CD14-positive monocyte (primary cell): ENCODE measurements around the gene UNG. TPM values are rescaled to one million over a fixed set of nuclear protein-coding genes. Genes with fewer than 3 reads are reported as not detected.

Source experiments
- DNase-seq, 3 donors: peaks; one replicate each; pipeline ENCODE4 v3.0.0-alpha.2; 2011 to 2022
- H2AFZ ChIP-seq: 2 replicates; pipeline ENCODE4 v1.6.0; 2012; ENCODE audit warnings: mild to moderate bottlenecking, low read depth, low read length, inconsistent platforms; ENCODE audit not compliant: insufficient read depth, poor library complexity, severe bottlenecking
- H3K27ac ChIP-seq, 2 donors: 1 replicate in 1 of 2; 2 replicates in 1 of 2; pipeline ENCODE4 v1.5.1; 2012 to 2013; ENCODE audit warnings: low read length in 2 of 2, control low read depth in 1 of 2, inconsistent platforms in 1 of 2, low read depth in 1 of 2, mild to moderate bottlenecking in 1 of 2
- H3K27me3 ChIP-seq, 2 donors: one replicate each; pipeline versions ENCODE4 v1.6.0 to v1.6.1; 2011 to 2013; ENCODE audit warnings: low read length in 2 of 2; ENCODE audit not compliant: control insufficient read depth in 2 of 2, insufficient read depth in 2 of 2
- H3K36me3 ChIP-seq, 2 donors: replicated peaks in 1 of 2; 1 replicate in 1 of 2; 2 replicates in 1 of 2; pipeline versions ENCODE4 v1.5.1 to v1.6.1; 2012 to 2013; ENCODE audit warnings: low read length in 2 of 2, control low read depth in 1 of 2, inconsistent platforms in 1 of 2, mild to moderate bottlenecking in 1 of 2; ENCODE audit not compliant: insufficient read depth in 2 of 2, control insufficient read depth in 1 of 2
- H3K4me1 ChIP-seq, 2 donors: 1 replicate in 1 of 2; 2 replicates in 1 of 2; pipeline versions ENCODE4 v1.5.1 to v1.6.1; 2012 to 2013; ENCODE audit warnings: low read length in 2 of 2, control low read depth in 1 of 2, inconsistent platforms in 1 of 2, mild to moderate bottlenecking in 1 of 2, moderate library complexity in 1 of 2; ENCODE audit not compliant: insufficient read depth in 2 of 2, control insufficient read depth in 1 of 2
- H3K4me2 ChIP-seq: replicated peaks from 2 replicates; pipeline ENCODE3; 2012; ENCODE audit warnings: low read length, moderate library complexity, mild to moderate bottlenecking; ENCODE audit not compliant: poor library complexity, severe bottlenecking; ENCODE audit errors: extremely low read depth
- H3K4me3 ChIP-seq, 3 experiments: fragments of 200-600 bp in 1 of 3; sonication (generic) in 1 of 3; replicated peaks in 1 of 3; 1 replicate in 2 of 3; 2 replicates in 1 of 3; pipeline ENCODE4 v1.5.1; 2011 to 2013; ENCODE audit warnings: low read length in 3 of 3, mild to moderate bottlenecking in 3 of 3, control low read depth in 2 of 3, low read depth in 2 of 3, inconsistent platforms in 1 of 3, moderate library complexity in 1 of 3
- H3K79me2 ChIP-seq: 2 replicates; pipeline ENCODE4 v1.6.0; 2012; ENCODE audit warnings: mild to moderate bottlenecking, control low read depth, inconsistent platforms, low read length, moderate library complexity; ENCODE audit not compliant: insufficient read depth
- H3K9ac ChIP-seq: 2 replicates; pipeline ENCODE4 v1.6.0; 2017; ENCODE audit warnings: low read length, mild to moderate bottlenecking; ENCODE audit not compliant: insufficient read depth, poor library complexity, severe bottlenecking
- H3K9me3 ChIP-seq, 2 donors: replicated peaks in 1 of 2; 1 replicate in 1 of 2; 2 replicates in 1 of 2; pipeline versions ENCODE4 v1.5.1 to v1.6.1; 2012 to 2013; ENCODE audit warnings: low read length in 2 of 2, control low read depth in 1 of 2; ENCODE audit not compliant: control insufficient read depth in 1 of 2, insufficient read depth in 1 of 2
- H4K20me1 ChIP-seq: 2 replicates; pipeline ENCODE4 v1.6.0; 2012; ENCODE audit warnings: mild to moderate bottlenecking, low read length, control low read depth, moderate library complexity; ENCODE audit not compliant: insufficient read depth
- H3K27ac Mint-ChIP-seq, 7 donors: one replicate each; pipeline ENCODE4 v1.8.0; 2020; ENCODE audit warnings: mild to moderate bottlenecking in 7 of 7, mixed read lengths in 7 of 7, moderate library complexity in 6 of 7, inconsistent platforms in 2 of 7
- H3K27me3 Mint-ChIP-seq, 3 donors: one replicate each; pipeline ENCODE4 v1.8.0; 2021 to 2022; ENCODE audit warnings: low read depth in 3 of 3, mild to moderate bottlenecking in 3 of 3, mixed read lengths in 3 of 3, moderate library complexity in 3 of 3, inconsistent platforms in 1 of 3
- H3K36me3 Mint-ChIP-seq, 2 donors: one replicate each; pipeline ENCODE4 v1.8.0; 2020; ENCODE audit warnings: mixed read lengths in 2 of 2, inconsistent platforms in 1 of 2, mild to moderate bottlenecking in 1 of 2
- H3K4me1 Mint-ChIP-seq: one replicate; pipeline ENCODE4 v1.8.0; 2020; ENCODE audit warnings: mild to moderate bottlenecking, mixed read lengths
- H3K4me3 Mint-ChIP-seq, 2 donors: one replicate each; pipeline ENCODE4 v1.8.0; 2020; ENCODE audit warnings: mild to moderate bottlenecking in 2 of 2, mixed read lengths in 2 of 2, moderate library complexity in 1 of 2
- H3K9me3 Mint-ChIP-seq, 7 donors: one replicate each; pipeline ENCODE4 v1.8.0; 2020 to 2022; ENCODE audit warnings: mixed read lengths in 7 of 7, mild to moderate bottlenecking in 6 of 7, moderate library complexity in 6 of 7, inconsistent platforms in 2 of 7
- WGBS: methylation state at CpG from one replicate; pipeline ENCODE4 v1.1.5; 2013; ENCODE audit warnings: missing lambda C conversion rate; ENCODE audit not compliant: insufficient coverage; 5-methylcytosine and 5-hydroxymethylcytosine counted together
- intact Hi-C, 2 donors: fragments of 100-400 bp; cut with micrococcal nuclease; formaldehyde crosslinking; loops; one replicate each; pipeline versions ENCODE4 v1.15.0 to v1.15.1; 2023
- polyA plus RNA-seq, 3 donors: library from polyadenylated mRNA; depleted of rRNA in 1 of 3; unstranded in 2 of 3; stranded (reverse) in 1 of 3; fragments of 300-500 nt in 2 of 3; fragments of >200 nt in 1 of 3; fragmentation: Illumina TruSeq in 2 of 3; gene quantifications; 1 replicate in 2 of 3; 2 replicates in 1 of 3; pipeline ENCODE4 v1.2.3, GENCODE V29; 2012 to 2021
- TF ChIP-seq, protein P1 (sequence below): fragments of 200-600 bp; IDR thresholded peaks from one replicate; pipeline ENCODE4 v1.8.0; 2022; ENCODE audit warnings: antibody characterized with exemption, mild to moderate bottlenecking

The UNG gene
- polyA plus RNA-seq, 3 donors = 1.1 to 2.1 (median 2.0) TPM

DNA sequence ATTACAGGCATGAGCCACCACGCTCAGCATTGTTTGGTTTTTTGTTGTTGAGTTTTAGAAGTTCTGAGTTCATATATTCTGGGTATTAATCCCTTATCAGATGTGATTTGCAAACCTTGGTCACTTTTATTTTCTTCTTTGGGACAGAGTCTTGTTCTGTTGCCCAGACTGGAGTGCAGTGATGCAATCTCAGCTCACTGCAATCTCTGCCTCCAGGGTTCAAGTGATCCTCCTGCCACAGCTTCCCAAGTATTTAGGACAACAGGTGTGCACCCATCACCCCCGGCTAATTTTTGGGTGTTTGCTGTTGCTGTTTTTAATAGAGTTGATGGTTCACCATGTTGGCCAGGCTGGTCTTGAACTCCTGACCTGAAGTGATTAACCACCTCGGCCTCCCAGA lies 33.3 kb upstream of the UNG start:
- peaks cover 0 to 2% (median 1%) of the 10 kb centered on the region in 3 donors for H3K27me3 Mint-ChIP-seq
- H3K27ac Mint-ChIP-seq = no peak overlapping the region
- Histone ChIP-seq H3K79me2 (no peaks in the 10 kb centered on the region), H4K20me1 (no peaks in the 10 kb centered on the region), H3K4me2 (no peak overlapping the region), H2AFZ (no peak overlapping the region), H3K4me1 (no peaks in the 10 kb centered on the region), H3K9ac (no peak overlapping the region), H3K36me3 (peaks cover 21 to 36% of the 10 kb centered on the region in 2 donors), H3K27ac (no peak overlapping the region), H3K9me3 (no peaks in the 10 kb centered on the region), H3K4me3 (no peak overlapping the region), H3K27me3 (no peaks in the 10 kb centered on the region)
- DNase-seq = no peak
- H3K9me3 Mint-ChIP-seq = peaks cover 0 to 4% (median 1%) of the 10 kb centered on the region in 7 donors
- TF ChIP-seq, protein P1, sequence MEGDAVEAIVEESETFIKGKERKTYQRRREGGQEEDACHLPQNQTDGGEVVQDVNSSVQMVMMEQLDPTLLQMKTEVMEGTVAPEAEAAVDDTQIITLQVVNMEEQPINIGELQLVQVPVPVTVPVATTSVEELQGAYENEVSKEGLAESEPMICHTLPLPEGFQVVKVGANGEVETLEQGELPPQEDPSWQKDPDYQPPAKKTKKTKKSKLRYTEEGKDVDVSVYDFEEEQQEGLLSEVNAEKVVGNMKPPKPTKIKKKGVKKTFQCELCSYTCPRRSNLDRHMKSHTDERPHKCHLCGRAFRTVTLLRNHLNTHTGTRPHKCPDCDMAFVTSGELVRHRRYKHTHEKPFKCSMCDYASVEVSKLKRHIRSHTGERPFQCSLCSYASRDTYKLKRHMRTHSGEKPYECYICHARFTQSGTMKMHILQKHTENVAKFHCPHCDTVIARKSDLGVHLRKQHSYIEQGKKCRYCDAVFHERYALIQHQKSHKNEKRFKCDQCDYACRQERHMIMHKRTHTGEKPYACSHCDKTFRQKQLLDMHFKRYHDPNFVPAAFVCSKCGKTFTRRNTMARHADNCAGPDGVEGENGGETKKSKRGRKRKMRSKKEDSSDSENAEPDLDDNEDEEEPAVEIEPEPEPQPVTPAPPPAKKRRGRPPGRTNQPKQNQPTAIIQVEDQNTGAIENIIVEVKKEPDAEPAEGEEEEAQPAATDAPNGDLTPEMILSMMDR = no peak
- H3K4me1 Mint-ChIP-seq = no peaks in the 10 kb centered on the region
- no peak overlapping the region for H3K4me3 Mint-ChIP-seq
- intact Hi-C loops = no loop called here
- 100% methylated on average over 1 of the region's 3 CpGs for WGBS
- H3K36me3 Mint-ChIP-seq = peaks cover 28 to 41% of the 10 kb centered on the region in 2 donors

DNA sequence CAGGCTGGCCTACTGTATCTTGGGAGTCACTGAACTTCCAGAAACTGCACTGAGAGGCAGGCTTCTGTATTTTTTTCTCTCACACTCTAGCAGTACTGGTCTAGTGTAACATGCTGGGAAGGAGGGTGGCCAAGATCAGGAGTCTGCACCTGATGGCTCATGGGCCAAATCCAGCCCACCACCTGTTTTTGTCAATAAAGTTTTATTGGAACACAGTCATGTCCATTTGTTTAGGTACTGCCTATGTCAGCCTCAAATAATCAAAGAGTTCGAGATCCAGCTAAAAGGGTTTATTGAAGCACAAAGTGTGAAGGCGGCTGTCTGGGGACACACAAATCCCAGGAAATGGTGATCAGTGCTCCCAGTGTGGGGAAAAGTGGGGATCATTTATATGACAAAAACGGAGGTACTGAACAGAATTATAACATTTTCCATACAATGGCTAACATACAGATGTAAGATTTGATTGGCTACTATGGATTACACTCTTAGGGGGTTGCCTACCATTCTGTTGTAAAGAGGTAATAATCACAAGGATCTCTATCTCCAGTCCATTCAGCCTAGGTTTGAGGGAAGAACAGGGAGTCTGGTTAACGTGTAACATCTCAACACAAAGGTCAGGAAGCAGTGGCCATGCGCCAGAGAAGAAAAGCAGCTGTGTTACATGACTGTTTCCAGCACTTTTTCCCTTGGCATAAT lies 32.1 kb upstream of the UNG start:
- H3K27me3 Mint-ChIP-seq = peaks cover 0 to 2% (median 1%) of the 10 kb centered on the region in 3 donors
- no peaks in the 10 kb centered on the region for H3K4me1 Mint-ChIP-seq
- no peak for DNase-seq
- no peak overlapping the region for H3K4me3 Mint-ChIP-seq
- H3K36me3 Mint-ChIP-seq = peaks cover 34 to 50% of the 10 kb centered on the region in 2 donors
- 100% methylated on average over 1 of the region's 5 CpGs for WGBS
- TF ChIP-seq, protein P1 = no peak
- Histone ChIP-seq H4K20me1 (no peaks in the 10 kb centered on the region), H3K4me2 (no peak overlapping the region), H3K4me3 (no peak overlapping the region), H3K27me3 (no peaks in the 10 kb centered on the region), H3K27ac (no peak overlapping the region), H3K4me1 (no peaks in the 10 kb centered on the region), H3K9me3 (no peaks in the 10 kb centered on the region), H3K79me2 (no peaks in the 10 kb centered on the region), H2AFZ (no peak overlapping the region), H3K9ac (no peak overlapping the region), H3K36me3 (peaks cover 18 to 40% of the 10 kb centered on the region in 2 donors)
- intact Hi-C loops = no loop called here
- H3K27ac Mint-ChIP-seq = no peak overlapping the region
- peaks cover 0 to 4% (median 1%) of the 10 kb centered on the region in 7 donors for H3K9me3 Mint-ChIP-seq
